NCI-H1436 treated with DMSO at 0.1 percent for 48 hours (cell line): ENCODE results near the gene SF3B6.
A peak's percentile ranks its signal among the peaks of the same experiment; 100 is the strongest.
"Not testable (repeated sequence)": the region's sequence is repeated elsewhere in the genome, so short reads cannot be mapped to it uniquely, and the experiment has no call there.

Experiments used
- DNase-seq: peaks from one replicate; lab custom pipeline; 2025; lab: John Stamatoyannopoulos, UW

Gene SF3B6

DNA sequence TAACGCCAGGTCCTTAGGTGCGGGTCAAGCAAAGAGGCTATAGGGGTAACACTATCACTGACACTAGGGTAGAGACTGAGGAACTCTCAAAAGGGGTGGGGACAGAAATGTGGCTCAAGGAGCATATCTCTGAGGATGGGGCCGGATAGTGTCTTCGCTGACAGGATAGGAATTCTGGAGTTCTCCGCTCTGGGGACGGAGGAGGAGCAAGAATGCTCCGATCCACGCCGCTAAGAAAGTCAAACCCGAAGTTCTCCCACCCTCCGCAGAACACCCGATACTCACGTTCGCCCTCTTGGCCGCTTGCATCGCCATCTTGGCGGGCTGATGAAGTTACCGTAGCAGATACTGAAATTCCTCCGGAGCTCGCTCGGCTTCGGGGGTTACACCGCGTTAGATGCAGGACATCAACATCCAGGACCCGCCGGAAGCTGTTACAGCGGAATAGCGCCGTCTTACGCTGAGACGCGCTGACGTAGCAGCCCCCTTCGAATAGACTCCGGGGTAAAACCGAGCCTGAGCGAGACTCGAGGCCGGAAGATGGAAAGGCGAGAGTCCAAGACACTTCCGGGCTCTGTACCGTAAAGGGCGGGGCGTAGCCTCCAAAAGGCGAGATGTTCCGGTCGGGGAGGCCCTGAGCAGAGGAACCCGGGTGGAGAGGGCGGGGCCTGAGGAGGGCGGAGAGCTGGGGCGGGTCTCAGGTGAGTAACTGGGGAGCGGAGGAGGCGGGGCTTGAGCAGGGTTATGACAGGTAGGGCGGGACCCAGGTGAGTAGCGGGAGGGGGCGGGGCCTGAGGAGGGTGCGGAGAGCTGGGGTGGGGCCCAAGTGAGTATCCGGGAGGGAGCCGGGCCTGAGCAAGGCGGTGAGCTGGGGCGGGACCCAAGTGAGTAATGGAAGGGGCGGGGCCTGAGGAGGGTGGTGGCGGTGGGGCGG, at the start of gene SF3B6:
Gene SF3B6 (minus strand): TSS at position 412 of the 934 bp plus-strand sequence. CDS start 97 bp downstream, at position 315.
- DNase-seq: peak; percentile 97

DNA sequence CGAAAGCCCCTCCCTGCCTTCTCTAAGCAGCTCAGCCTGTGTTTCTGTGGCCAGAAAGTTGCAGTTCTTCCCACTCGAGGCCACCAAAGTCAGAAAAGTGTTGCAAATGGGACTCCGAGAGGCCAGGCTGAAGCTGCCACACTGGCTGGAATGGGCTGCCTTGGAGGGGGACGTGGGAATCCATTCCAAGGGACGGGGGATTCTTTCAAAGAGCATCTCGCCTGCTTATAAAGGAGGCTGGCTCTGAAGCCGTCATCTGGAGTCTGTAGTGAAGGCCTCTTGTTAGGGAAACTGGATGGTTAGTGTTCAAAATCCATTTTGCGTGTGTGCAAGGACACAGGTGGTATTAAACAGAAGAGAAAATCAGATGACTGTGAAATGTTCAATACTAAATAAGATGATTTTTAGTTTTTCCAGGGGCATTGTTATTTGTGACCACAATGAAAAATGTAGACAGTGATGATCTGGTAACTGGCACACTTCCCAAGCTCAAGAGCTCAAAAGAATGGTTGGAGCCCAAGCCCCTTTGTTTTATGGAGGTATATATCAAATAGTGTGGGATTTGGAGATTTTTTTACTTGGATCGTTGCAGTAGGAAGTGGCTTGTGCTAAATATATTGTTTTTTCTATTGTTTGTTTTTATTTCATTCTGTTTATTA, 47.9 kb upstream of the SF3B6 start:
- no peak for DNase-seq

DNA sequence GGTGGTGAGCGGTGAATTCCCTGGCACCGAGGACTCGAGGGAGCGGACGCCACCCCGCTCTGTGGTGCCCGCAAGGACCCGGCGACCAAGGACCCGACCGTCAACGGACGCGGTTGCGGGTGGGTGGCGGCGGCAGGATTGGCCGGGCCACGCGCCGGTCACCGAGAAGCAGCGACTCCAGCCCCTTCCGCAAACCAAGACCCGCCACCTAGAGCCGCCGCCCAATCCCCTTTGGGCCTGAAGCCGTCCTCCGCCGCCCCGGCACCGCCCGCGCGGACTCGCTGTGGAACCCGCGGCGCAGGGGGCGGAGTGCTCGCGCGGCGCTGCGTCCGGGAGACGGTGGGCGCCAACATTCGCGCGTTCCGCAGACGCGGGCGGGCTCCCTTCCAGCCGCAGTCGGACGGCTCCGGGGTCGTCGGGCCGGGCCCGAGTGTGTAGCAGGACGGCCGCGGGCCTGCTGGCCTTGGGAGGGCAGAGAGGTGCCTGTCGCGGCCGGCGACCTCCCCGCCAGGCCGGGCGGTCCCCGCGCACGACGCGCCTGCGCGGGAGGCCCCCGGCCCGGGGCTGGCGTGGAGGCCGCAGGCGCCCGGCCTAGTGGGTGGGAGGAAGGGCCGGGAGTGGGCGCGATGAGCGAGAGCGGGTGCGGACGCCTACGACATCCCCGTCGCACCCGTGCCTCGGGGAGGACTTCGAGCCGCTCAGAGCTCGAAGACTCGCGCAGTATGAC, 47.2 kb upstream of the SF3B6 start, which contains the start of the genes FAM228B and PFN4:
Gene FAM228B (plus strand): TSS at position 275 of the 727 bp plus-strand sequence. CDS start 893 bp downstream, outside the sequence.
Gene PFN4 (minus strand): TSS at position 140 of the 727 bp plus-strand sequence. CDS start 799 bp downstream, outside the sequence.
- DNase-seq: no peak

DNA sequence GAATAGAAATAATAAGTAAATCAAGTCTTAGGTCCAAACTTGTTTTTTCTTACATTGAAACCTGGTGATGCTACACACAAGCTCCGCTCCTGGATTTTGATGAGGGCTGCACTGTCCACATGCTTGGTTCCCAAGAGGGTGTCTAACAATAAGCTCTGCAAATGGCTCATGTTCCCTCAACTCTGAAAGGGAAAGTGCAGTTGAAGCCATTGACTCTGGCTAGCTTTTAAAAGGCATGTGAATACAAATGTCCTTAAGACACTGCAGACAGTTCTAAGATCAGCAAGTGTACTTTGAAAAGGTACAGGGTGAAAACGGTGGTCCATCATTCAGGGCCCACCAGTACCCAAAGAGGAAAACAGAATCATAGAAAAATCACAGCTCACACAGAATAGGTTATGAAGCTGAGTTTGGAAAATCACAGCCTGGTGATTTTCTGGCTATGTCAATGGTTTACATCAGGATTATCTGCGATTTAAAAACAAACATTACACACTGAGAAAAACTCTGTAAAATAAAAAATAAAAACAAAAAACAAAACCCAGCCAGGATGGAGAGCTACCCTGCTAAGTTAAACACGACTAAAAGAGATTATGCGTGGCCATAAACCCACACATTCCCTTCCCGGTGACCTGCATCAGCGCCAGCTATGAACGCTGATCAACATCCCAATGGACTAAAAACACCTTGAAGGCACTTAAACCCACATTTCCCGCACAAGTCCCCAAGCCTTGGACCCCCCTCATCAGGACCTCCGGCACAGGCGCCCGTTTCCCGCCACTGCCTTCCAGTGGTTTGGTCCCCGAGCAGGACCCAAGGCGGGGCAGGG, 46.5 kb upstream of the SF3B6 start:
- no peak for DNase-seq

DNA sequence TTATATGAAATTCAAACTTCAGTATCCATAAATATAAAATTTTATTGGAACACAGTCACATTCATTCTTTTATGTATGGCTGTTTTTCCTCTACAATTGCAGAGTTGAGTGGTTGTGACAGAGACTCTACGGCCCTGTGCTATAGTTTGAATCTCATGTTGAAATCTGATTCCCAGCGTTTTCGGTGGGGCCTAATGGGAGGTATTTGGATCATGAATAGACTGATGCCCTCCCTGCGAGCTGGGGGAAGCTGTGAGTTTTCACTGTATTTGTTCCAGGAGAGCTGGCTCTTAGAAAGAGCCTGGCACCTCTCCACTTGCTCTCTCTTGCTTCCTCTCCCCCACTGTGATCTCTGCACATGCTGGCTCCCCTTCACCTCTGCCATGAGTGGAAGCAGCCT, 45.3 kb upstream of the SF3B6 start:
- DNase-seq: no peak

- no peak for DNase-seq
Measured at GRCh38 chr2:24121066-24121465, 44.9 kb upstream of the SF3B6 start.

DNA sequence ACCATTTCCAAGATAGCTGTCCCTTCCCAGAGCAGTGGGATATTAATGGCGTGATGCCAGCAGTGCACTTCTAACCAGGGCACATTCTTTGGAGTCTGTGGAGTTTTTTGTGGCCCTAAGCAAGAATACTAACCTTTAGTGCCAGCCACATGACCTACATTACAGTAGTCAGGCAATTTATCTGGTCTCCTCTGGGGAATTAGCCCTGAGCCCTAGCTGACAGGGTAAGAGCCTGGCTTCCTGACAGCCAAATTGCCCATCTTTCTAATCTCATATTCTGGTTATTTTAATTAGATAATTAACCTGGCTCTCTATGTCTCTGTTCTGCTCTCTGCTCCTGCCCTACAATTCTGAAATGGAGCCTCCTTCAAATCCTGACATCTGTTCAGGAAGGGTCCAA, 41.8 kb upstream of the SF3B6 start:
- no peak for DNase-seq

DNA sequence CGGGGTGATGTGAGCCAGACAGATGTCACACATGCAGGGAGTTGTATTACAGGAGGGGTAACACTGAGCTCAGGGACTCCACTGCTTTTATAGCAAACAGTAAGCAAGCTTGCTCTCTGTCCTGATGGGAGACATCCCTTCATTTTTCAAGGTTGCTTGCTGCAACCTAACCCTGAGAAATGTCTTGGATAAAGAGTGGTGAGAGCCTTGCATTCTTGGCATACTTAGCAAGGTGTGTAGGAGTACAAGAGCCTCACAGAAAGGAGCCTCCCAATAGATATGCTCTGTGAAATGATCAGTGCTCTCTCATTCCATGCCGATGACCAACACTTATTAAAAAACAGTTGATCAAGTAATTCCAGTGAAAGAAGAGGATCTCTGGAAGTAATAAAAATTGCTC, 38.9 kb upstream of the SF3B6 start:
- DNase-seq: no peak

DNA sequence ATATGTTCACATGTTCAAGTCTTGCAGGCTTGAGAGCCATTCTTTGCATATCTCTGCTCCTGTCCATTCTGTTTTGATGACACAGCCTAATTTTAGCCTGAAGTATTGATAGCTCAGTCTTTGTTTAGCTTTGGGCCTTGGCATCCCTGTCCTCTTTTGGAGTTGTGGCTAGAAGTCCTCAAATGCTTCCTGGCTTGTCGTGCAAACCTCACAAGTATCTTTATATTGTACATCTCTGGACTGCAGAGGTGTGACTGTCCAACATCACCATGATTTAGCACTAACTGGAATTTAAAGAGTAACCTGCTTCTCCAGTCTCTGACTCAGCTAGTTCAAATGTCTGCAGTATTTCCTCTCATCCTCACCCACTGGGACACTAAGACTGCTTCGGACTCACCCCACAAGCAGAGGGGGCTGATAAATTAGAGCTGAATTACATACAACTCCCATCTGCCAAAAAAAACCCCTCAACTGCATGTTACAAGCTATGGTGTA, 35.3 kb upstream of the SF3B6 start:
- DNase-seq: no peak

GRCh38 chr2:24110660-24111303, 34.7 kb upstream of the SF3B6 start:
- no peak for DNase-seq

GRCh38 chr2:24109431-24109830, 33.3 kb upstream of the SF3B6 start:
- not testable (repeated sequence) for DNase-seq

- no peak for DNase-seq
Measured at GRCh38 chr2:24107336-24107735, 31.2 kb upstream of the SF3B6 start.

- DNase-seq: no peak
Measured at GRCh38 chr2:24106786-24107185, 30.7 kb upstream of the SF3B6 start.

GRCh38 chr2:24105816-24106215, 29.7 kb upstream of the SF3B6 start:
- no peak for DNase-seq

GRCh38 chr2:24104906-24105305, 28.8 kb upstream of the SF3B6 start:
- DNase-seq: no peak

DNA sequence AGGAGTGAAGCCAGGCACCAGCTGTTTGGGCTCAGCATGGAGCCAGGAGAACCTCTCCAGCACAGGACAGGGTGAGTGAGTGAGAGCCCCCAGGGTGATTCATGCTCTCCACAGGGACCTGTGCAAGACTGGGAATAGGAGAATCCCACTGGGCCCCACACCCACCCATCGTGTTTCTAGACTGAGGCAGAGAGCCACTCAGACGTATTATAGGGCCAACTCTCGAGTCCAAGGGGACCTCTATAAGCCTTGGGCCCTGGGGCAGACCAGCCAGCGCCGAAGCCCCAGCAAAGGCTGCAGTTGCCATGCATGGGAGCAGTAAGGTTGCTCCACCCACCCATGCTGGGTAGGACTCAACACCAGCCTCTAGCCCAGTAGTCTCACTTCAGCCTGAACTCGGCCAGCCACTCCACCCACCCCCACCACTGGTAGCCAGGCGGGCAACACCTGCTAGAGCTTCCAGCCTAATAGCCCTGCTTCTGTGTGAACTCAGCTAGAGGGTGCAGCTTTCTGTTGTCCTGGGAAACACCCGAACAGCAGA, 28.1 kb upstream of the SF3B6 start:
- no peak for DNase-seq

- no peak for DNase-seq
Measured at GRCh38 chr2:24102677-24103076, 26.6 kb upstream of the SF3B6 start.

- DNase-seq: no peak
Measured at GRCh38 chr2:24101992-24102391, 25.9 kb upstream of the SF3B6 start.

GRCh38 chr2:24100732-24101131, 24.6 kb upstream of the SF3B6 start:
- DNase-seq: not testable (repeated sequence)

DNA sequence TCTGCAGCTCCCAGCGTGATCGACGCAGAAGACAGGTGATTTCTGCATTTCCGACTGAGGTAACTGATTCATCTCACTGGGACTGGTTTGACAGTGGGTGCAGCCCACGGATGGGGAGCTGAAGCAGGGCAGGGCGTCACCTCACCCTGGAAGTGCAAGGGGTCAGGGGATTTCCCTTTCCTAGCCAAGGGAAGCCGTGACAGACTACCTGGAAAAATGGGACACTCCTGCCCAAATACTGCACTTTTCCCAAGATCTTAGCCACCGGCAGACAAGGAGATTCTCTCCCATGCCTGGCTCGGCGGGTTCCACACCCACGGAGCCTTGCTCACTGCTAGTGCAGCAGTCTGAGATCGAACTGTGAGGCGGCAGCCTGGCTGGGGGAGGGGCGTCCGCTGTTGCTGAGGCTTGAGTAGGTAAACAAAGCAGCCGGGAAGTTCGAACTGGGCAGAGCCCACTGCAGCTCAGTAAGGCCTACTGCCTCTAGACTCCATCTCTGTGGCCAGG, 19.1 kb upstream of the SF3B6 start:
- DNase-seq: not testable (repeated sequence)
